ENCODE results near the gene ZNF202. TPM values are rescaled to one million over a fixed set of nuclear protein-coding genes. Genes with fewer than 3 reads are reported as not detected.

Gene ZNF202
- total RNA-seq, 1 donor from 2014 or later = 8.6 TPM

DNA sequence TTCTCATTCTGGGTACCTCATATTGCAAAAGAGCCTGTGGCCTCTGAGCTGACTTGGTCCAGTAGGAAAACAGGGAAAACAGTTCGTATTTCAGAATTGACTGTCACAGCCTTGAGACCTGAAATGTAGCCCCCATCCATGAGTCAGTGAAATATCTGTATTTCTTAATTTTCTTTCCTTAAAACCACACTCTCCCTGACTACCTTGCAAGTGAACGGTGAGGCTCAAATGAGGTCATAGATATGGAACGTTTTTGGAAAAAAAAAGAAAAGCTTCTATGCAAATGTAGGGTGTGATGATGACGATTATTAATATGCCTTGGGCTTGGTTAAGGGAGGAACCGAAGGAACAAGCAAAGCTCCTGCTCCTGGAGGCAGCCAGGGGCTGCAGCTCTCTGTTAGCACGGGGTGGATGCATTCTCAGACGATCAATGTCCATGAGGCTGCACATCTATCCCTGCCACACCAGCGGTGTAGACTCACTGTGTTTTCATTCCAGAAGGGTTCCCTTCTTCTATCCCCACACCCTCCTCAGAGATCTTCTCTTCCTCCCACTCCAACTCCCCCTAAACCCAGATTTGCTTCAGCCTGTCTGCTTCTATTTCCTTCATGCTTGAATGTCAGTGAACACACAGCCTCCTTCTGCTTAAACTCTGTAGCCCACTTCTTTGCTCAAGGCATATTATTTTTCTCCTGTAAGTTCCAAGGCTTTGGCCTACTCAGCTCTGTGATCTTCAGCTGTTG lies 57.9 kb downstream of the ZNF202 start:
- no peak for DNase-seq (ENCODE audit: low spot score)

DNA sequence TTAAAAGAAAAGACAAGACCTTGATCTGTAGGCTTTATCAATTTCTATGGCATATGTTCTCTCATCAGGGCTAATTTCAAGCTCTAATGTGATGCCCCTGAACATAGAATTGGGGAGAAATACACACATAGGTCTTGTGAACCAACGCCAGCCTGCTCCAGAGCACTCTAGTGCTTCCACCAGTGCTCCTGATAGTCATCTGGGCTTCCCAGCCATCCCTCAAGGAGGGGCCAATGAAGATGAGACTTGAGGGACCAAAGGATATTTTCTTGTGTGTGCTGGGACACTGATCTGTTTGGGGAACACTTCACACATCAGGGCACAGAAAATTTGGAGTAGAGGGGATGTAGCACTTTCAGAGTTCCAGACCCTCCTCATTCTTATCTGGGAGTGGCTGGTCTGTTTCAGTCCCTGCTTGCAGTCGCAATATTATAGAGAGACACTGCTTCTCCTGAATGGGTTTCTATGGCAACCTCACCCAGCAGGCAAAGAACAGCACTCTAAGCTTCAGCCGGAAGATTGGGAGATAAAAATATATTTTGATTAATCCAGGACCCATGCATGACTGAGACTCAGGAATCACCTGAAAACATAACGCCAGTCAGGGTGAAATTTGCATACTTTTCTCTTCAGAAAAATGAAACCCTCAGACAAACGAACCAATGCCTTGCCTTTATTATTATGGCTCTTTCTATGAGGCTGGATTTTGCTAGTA lies 58.6 kb downstream of the ZNF202 start:
- DNase-seq (ENCODE audit: low spot score) = no peak

DNA sequence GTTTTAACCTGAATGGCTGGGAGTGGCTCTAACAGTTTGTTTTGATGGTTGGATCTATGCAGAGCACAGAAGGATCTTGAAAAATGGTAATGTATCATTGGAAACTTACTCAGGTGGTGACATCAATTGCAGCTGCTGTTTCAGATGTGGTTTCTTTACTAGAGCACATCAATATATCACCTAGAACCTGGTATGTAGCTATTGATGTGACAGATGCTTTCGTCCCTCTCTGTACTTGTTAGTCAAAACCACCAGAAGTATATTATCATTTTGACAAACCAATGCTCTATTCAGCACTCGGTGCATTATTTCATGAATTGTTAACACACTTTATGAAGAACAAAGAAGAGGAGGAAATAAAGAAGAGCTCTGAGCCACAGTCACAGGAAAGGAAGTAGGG lies 60.4 kb downstream of the ZNF202 start:
- no peak for DNase-seq (ENCODE audit: low spot score)

DNA sequence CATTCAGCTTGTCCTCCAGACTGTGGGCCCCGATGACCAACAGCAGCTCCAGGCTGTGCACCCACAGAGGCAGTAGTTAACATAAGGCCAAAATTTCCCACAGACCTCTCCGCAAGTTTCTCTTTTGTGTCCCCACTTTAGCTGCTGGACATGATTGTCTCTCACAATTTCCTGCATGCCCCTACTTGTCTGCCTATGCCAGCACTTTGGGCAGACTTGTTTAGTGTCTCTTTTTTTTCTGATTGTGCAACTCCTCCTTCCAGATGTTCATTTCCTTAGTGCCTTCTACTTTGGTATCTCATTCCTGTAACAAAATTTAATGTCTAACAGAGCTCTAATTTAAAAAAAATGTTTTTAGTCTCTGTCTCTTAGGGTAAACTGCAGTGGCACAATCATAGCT lies 63.2 kb downstream of the ZNF202 start:
- DNase-seq (ENCODE audit: low spot score) = no peak

DNA sequence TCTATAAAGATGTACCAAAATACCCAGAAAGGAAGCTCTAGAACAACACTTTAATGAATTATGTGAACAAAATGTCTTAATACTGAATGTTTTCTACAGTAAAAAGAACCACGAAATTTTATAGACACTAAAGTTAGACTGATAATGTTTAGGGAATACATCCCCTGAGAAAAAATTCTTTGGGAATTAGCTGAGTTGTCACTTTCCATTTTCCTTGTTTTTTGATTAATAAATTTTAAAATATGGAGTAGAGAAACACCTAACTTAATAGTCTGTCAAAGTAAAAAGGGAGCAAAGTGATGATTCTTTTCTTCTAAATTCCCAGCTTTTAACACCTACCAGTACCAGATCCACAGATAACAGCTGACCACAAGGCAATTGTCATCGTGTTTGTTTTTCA lies 64.0 kb downstream of the ZNF202 start:
- no peak for DNase-seq (ENCODE audit: low spot score)

DNA sequence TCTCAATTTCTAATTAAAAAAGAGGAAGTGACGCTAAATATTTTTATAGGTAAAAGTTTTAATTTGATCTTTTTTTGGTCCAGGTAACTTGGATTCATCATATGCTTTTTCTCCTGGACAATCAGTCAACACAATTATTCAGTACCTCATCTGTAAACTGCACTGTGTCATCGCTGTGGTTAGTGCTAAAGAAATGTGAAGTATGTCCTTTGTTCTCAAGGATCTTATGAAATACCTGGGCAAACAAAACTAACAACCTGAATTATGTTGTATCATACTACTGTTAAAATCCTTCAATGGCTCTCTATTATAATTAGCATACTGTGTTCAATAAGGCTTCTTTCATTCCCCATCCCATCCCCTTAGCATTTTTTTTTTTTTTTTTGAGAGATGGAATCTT lies 67.2 kb downstream of the ZNF202 start:
- no peak for DNase-seq (ENCODE audit: low spot score)

Other genes with a start within 250 kb of the ZNF202 start
- 0.75 TPM for gene SCN3B, start 87.0 kb downstream of the ZNF202 start, total RNA-seq
- not detected for gene OR6X1, start 12.9 kb upstream of the ZNF202 start, total RNA-seq
- gene OR6M1, start 64.7 kb upstream of the ZNF202 start, total RNA-seq = not detected
- not detected for gene TMEM225, start 144.0 kb upstream of the ZNF202 start, total RNA-seq
- gene OR8D4, start 160.5 kb upstream of the ZNF202 start, total RNA-seq = not detected
- not detected for gene OR4D5, start 198.0 kb upstream of the ZNF202 start, total RNA-seq
- not detected for gene OR6T1, start 202.2 kb upstream of the ZNF202 start, total RNA-seq
- gene OR10S1, start 236.1 kb upstream of the ZNF202 start, total RNA-seq = not detected